ENCODE measurements around the gene TUT7.

The TUT7 gene

GRCh38 chr9:86256653-86257052, 97.6 kb downstream of the TUT7 start:
- no peak for TF ChIP-seq EGR1 (IDR thresholded peaks at IDR 0.05)
- TF ChIP-seq RAD21 (IDR thresholded peaks at IDR 0.05; ENCODE audit: low read depth), result no peak
- no peak for TF ChIP-seq REST (IDR thresholded peaks at IDR 0.05; ENCODE audit: low read depth)
- TF ChIP-seq TAF1 (IDR thresholded peaks at IDR 0.05; ENCODE audit: low read depth), result no peak
- no peak for TF ChIP-seq TCF12 (IDR thresholded peaks at IDR 0.05; ENCODE audit: low read depth)
- TF ChIP-seq CREB1 (IDR thresholded peaks at IDR 0.05; ENCODE audit: low read depth), result no peak
- TF ChIP-seq EP300 (IDR thresholded peaks at IDR 0.05; ENCODE audit: borderline replicate concordance), result no peak
- TF ChIP-seq ZBTB7A (IDR thresholded peaks at IDR 0.05; ENCODE audit: low read depth), result no peak

GRCh38 chr9:86253577-86253976, 100.6 kb downstream of the TUT7 start:
- TF ChIP-seq EP300 (IDR thresholded peaks at IDR 0.05; ENCODE audit: borderline replicate concordance) (no peak), ZBTB7A (IDR thresholded peaks at IDR 0.05; ENCODE audit: low read depth) (no peak), CREB1 (IDR thresholded peaks at IDR 0.05; ENCODE audit: low read depth) (no peak), FOXM1 (IDR thresholded peaks at IDR 0.05; ENCODE audit: borderline replicate concordance, low read depth) (no peak), REST (IDR thresholded peaks at IDR 0.05; ENCODE audit: low read depth) (no peak), YY1 (IDR thresholded peaks at IDR 0.05; ENCODE audit: low read depth) (no peak), RAD21 (IDR thresholded peaks at IDR 0.05; ENCODE audit: low read depth) (no peak), CEBPB (IDR thresholded peaks at IDR 0.05) (no peak), EGR1 (IDR thresholded peaks at IDR 0.05) (no peak), TEAD4 (IDR thresholded peaks at IDR 0.05) (no peak)
- TF ChIP-seq, protein P1, sequence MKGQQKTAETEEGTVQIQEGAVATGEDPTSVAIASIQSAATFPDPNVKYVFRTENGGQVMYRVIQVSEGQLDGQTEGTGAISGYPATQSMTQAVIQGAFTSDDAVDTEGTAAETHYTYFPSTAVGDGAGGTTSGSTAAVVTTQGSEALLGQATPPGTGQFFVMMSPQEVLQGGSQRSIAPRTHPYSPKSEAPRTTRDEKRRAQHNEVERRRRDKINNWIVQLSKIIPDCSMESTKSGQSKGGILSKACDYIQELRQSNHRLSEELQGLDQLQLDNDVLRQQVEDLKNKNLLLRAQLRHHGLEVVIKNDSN (IDR thresholded peaks at IDR 0.05), result no peak

- no peak for TF ChIP-seq EGR1 (IDR thresholded peaks at IDR 0.05)
- no peak for TF ChIP-seq TEAD4 (IDR thresholded peaks at IDR 0.05)
- TF ChIP-seq NFIC (IDR thresholded peaks at IDR 0.05), result no peak
- TF ChIP-seq FOXM1 (IDR thresholded peaks at IDR 0.05; ENCODE audit: borderline replicate concordance, low read depth), result no peak
- no peak for TF ChIP-seq CREB1 (IDR thresholded peaks at IDR 0.05; ENCODE audit: low read depth)
- TF ChIP-seq, protein P1 (IDR thresholded peaks at IDR 0.05), result no peak
- no peak for TF ChIP-seq EP300 (IDR thresholded peaks at IDR 0.05; ENCODE audit: borderline replicate concordance)
- no peak for TF ChIP-seq ZBTB7A (IDR thresholded peaks at IDR 0.05; ENCODE audit: low read depth)
- TF ChIP-seq REST (IDR thresholded peaks at IDR 0.05; ENCODE audit: low read depth), result no peak
- TF ChIP-seq CEBPB (IDR thresholded peaks at IDR 0.05), result no peak
- no peak for TF ChIP-seq RAD21 (IDR thresholded peaks at IDR 0.05; ENCODE audit: low read depth)
- no peak for TF ChIP-seq TAF1 (IDR thresholded peaks at IDR 0.05; ENCODE audit: low read depth)
- TF ChIP-seq TCF12 (IDR thresholded peaks at IDR 0.05; ENCODE audit: low read depth), result no peak
- TF ChIP-seq YY1 (IDR thresholded peaks at IDR 0.05; ENCODE audit: low read depth), result no peak
- TF ChIP-seq MAX (IDR thresholded peaks at IDR 0.05), result no peak
These were observed 101.3 kb downstream of the TUT7 start for GRCh38 chr9:86252870-86253269.

GRCh38 chr9:86250123-86250522, 104.1 kb downstream of the TUT7 start:
- TF ChIP-seq EP300 (IDR thresholded peaks at IDR 0.05; ENCODE audit: borderline replicate concordance) (no peak), FOXM1 (IDR thresholded peaks at IDR 0.05; ENCODE audit: borderline replicate concordance, low read depth) (no peak), EGR1 (IDR thresholded peaks at IDR 0.05) (no peak), NFIC (IDR thresholded peaks at IDR 0.05) (no peak), CREB1 (IDR thresholded peaks at IDR 0.05; ENCODE audit: low read depth) (no peak), TEAD4 (IDR thresholded peaks at IDR 0.05) (no peak), YY1 (IDR thresholded peaks at IDR 0.05; ENCODE audit: low read depth) (no peak), CEBPB (IDR thresholded peaks at IDR 0.05) (no peak), MAX (IDR thresholded peaks at IDR 0.05) (no peak), TCF12 (IDR thresholded peaks at IDR 0.05; ENCODE audit: low read depth) (no peak), ZBTB7A (IDR thresholded peaks at IDR 0.05; ENCODE audit: low read depth) (no peak), REST (IDR thresholded peaks at IDR 0.05; ENCODE audit: low read depth) (no peak), RAD21 (IDR thresholded peaks at IDR 0.05; ENCODE audit: low read depth) (no peak), TAF1 (IDR thresholded peaks at IDR 0.05; ENCODE audit: low read depth) (no peak)
- TF ChIP-seq, protein P1 (IDR thresholded peaks at IDR 0.05), result no peak
